ENCODE measurements around the gene RRP36. TPM values are rescaled to one million over a fixed set of nuclear protein-coding genes. Genes with fewer than 3 reads are reported as not detected.

The RRP36 gene
- total and polyA plus RNA-seq, 9 of the 15 experiments (the other 6 are each of a cell fraction or from before 2014, with no cell fraction given): 27.6 to 150 (median 114) TPM

DNA sequence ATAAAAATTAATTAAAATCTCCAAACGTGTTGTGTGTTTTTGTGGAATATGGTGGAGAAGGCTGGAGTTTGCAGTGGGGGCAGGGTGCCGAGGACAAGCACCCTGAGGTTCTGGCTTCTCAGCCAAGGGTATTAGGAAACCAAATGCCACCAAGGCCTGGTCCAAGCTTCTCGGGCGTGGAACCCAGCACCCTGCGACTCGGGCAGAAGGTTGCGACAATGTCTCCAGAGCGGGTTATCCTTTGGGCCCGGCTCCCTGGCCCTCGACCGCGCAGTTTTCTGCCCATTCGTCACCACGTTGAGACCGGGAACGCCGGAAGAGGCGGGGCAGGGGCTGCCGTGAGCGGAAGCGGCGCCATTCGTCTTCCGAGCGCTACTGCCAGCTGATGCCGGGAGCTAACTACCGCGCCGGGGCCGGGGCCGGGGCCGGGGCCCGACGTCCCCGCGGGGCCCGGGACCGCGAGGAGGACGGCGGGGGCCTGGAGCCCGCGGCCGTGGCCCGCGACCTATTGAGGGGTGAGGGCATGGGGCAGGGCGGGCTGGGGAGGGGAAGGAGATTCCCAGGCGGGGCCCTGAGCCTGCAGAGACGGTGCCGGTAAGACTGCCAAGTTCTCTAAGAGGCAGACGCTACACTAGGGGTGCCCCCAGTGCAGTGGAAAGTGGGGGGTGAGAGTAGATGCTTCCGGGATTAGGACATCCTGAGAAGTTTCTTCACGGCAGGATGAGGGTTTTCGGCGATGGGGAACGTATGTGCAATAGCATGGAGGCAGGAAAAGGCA is at the start of gene RRP36 (continued):
- TF ChIP-seq NKRF (IDR thresholded peaks at IDR 0.05; ENCODE audit: borderline replicate concordance) (peak; percentile 32), RAD51 (IDR thresholded peaks at IDR 0.05; ENCODE audit: borderline replicate concordance, low read depth) (no peak), KLF13 (tag; IDR thresholded peaks at IDR 0.05; ENCODE audit: borderline replicate concordance, low read depth) (no peak), ZNF586 (CRISPR knock-in tag; conservative IDR thresholded peaks at IDR 0.05) (no peak), PTRF (tag; IDR thresholded peaks at IDR 0.05) (0 out of 2 replicates have a peak, but pooled peaks have one; percentile 27), ETV1 (tag; conservative IDR thresholded peaks at IDR 0.05; ENCODE audit: low read depth) (0 out of 2 replicates have a peak, but pooled peaks have one; percentile 28), SMARCA5 (IDR thresholded peaks at IDR 0.05) (no peak), MEIS2 (IDR thresholded peaks at IDR 0.05; ENCODE audit: partially characterized antibody) (peak; percentile 62), ERF (CRISPR knock-in tag; IDR thresholded peaks at IDR 0.05) (0 out of 2 replicates have a peak, but pooled peaks have one; percentile 62), FOXJ2 (tag; IDR thresholded peaks at IDR 0.05) (0 out of 2 replicates have a peak, but pooled peaks have one; percentile 19), ZSCAN32 (CRISPR knock-in tag; IDR thresholded peaks at IDR 0.05) (no peak; the same call in 1 of the 2 replicates), MTA1 (IDR thresholded peaks at IDR 0.05; ENCODE audit: borderline replicate concordance) (0 out of 2 replicates have a peak, but pooled peaks have one; percentile 4), MBD2 (IDR thresholded peaks at IDR 0.05; ENCODE audit: borderline replicate concordance, low read depth) (peak; percentile 61), YBX1 (IDR thresholded peaks at IDR 0.05) (no peak), NRF1 (conservative IDR thresholded peaks at IDR 0.05 in 1 of 2, IDR thresholded peaks at IDR 0.05 in 1 of 2) (peak; percentile 56 to 68; a peak in 3 of 4 replicates), KAT8 (IDR thresholded peaks at IDR 0.05; ENCODE audit: low read depth) (no peak), HDAC8 (tag; IDR thresholded peaks at IDR 0.05) (peak; percentile 39; the same call in 1 of the 2 replicates), POLR2G (IDR thresholded peaks at IDR 0.05; ENCODE audit: low read depth, low read length) (peak; percentile 92), ZNF668 (CRISPR knock-in tag; IDR thresholded peaks at IDR 0.05) (no peak), MXI1 (IDR thresholded peaks at IDR 0.05; ENCODE audit: low read depth, low read length) (peak; percentile 48; the same call in 1 of the 2 replicates), CREB3L1 (IDR thresholded peaks at IDR 0.05; ENCODE audit: borderline replicate concordance, low read depth) (peak; percentile 86; the same call in 1 of the 2 replicates), SMARCE1 (IDR thresholded peaks at IDR 0.05) (0 out of 2 replicates have a peak, but pooled peaks have one; percentile 9)
- TF ChIP-seq, protein P1, sequence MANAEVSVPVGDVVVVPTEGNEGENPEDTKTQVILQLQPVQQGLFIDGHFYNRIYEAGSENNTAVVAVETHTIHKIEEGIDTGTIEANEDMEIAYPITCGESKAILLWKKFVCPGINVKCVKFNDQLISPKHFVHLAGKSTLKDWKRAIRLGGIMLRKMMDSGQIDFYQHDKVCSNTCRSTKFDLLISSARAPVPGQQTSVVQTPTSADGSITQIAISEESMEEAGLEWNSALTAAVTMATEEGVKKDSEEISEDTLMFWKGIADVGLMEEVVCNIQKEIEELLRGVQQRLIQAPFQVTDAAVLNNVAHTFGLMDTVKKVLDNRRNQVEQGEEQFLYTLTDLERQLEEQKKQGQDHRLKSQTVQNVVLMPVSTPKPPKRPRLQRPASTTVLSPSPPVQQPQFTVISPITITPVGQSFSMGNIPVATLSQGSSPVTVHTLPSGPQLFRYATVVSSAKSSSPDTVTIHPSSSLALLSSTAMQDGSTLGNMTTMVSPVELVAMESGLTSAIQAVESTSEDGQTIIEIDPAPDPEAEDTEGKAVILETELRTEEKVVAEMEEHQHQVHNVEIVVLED (CRISPR knock-in tag; IDR thresholded peaks at IDR 0.05): peak; percentile 80

All from K562 (cell line).